Gastroesophageal sphincter (tissue), 4 donors: Measurements from ENCODE around the gene OR2V1. TPM values are rescaled to one million over a fixed set of nuclear protein-coding genes. Genes with fewer than 3 reads are reported as not detected.

Source experiments
- ATAC-seq: fragments of 150-250 bp; one replicate; pipeline ENCODE4 v1.9.1; 2016; ENCODE audit warnings: mild to moderate bottlenecking, moderate library complexity
- H3K27ac ChIP-seq, 4 donors: fragments of 200-600 bp; sonication (generic) in 3 of 4; 1 replicate in 3 of 4; 2 replicates in 1 of 4; pipeline ENCODE4 v1.5.1; 2016 to 2019
- H3K27me3 ChIP-seq: fragments of 200-600 bp; sonication (generic); one replicate; pipeline ENCODE4 v1.5.1; 2019
- H3K36me3 ChIP-seq, 2 donors: fragments of 200-600 bp; sonication (generic); one replicate each; pipeline ENCODE4 v1.5.1; 2019; ENCODE audit warnings: control low read depth in 1 of 2
- H3K4me1 ChIP-seq, 3 donors: fragments of 200-600 bp; sonication (generic); 1 replicate in 2 of 3; 2 replicates in 1 of 3; pipeline ENCODE4 v1.5.1; 2016 to 2019; ENCODE audit warnings: control low read depth in 2 of 3
- H3K4me3 ChIP-seq, 2 donors: fragments of 200-600 bp; sonication (generic); one replicate each; pipeline ENCODE4 v1.5.1; 2019; ENCODE audit warnings: mild to moderate bottlenecking in 1 of 2, moderate library complexity in 1 of 2
- H3K9me3 ChIP-seq, 3 donors: fragments of 200-600 bp; sonication (generic); one replicate each; pipeline ENCODE4 v1.5.1; 2017 to 2019; ENCODE audit warnings: control low read depth in 2 of 3
- CTCF ChIP-seq, 4 experiments: fragments of 200-600 bp in 2 of 4; fragments of 450-650 bp in 2 of 4; sonication (generic) in 1 of 4; IDR thresholded peaks; one replicate each; pipeline ENCODE4 v1.5.1; 2017 to 2019; ENCODE audit warnings: antibody characterized with exemption in 4 of 4, mild to moderate bottlenecking in 2 of 4, moderate library complexity in 2 of 4
- EP300 ChIP-seq: sonication (generic); formaldehyde crosslinking; IDR thresholded peaks from one replicate; pipeline ENCODE4 v1.6.1; 2017; ENCODE audit warnings: antibody characterized with exemption, mild to moderate bottlenecking
- POLR2A ChIP-seq, 2 donors: fragments of 450-650 bp; IDR thresholded peaks; one replicate each; pipeline ENCODE4 v1.6.1; 2017; ENCODE audit warnings: antibody characterized with exemption in 2 of 2, mild to moderate bottlenecking in 2 of 2, moderate library complexity in 1 of 2
- POLR2AphosphoS5 ChIP-seq: sonication (generic); formaldehyde crosslinking; IDR thresholded peaks from one replicate; pipeline ENCODE4 v1.6.1; 2017; ENCODE audit warnings: antibody characterized with exemption
- WGBS, 2 donors: methylation state at CpG; one replicate each; pipeline ENCODE4 v1.1.5; 2018; ENCODE audit warnings: low coverage in 1 of 2; 5-methylcytosine and 5-hydroxymethylcytosine counted together
- total RNA-seq, 4 donors: library from RNA; depleted of rRNA; stranded (reverse); fragments of >200 nt; gene quantifications; one replicate each; pipeline ENCODE4 v1.1.0, GENCODE V29; 2016

Gene OR2V1
- total RNA-seq, 4 donors from 2014 or later, result 0.12 TPM; not detected in 3

GRCh38 chr5:181084621-181085195 is 46.3 kb downstream of the OR2V1 start:
- no peak for TF ChIP-seq POLR2AphosphoS5
- TF ChIP-seq EP300, result no peak
- no peak for TF ChIP-seq CTCF (IDR thresholded peaks at IDR 0.05)
- no peak for TF ChIP-seq POLR2A (IDR thresholded peaks at IDR 0.05)
- Histone ChIP-seq H3K4me1 (no peaks in the 10 kb centered on the region), H3K27ac (no peak overlapping the region), H3K36me3 (no peaks in the 10 kb centered on the region), H3K27me3 (peaks cover 53% of the 10 kb centered on the region), H3K9me3 (peaks cover 0 to 21% (median 0%) of the 10 kb centered on the region in 3 donors), H3K4me3 (no peak overlapping the region)
- ATAC-seq, result no peak
- WGBS, 2 donors, result 46 to 55% methylated on average over 4 to 6 of the region's 18 CpGs

GRCh38 chr5:181081989-181082388 is 49.0 kb downstream of the OR2V1 start:
- no peak overlapping the region for H3K4me3 ChIP-seq
- H3K27ac ChIP-seq, result no peak overlapping the region
- ATAC-seq, result no peak
- H3K4me1 ChIP-seq, result no peaks in the 10 kb centered on the region
- peaks cover 0 to 34% (median 0%) of the 10 kb centered on the region in 3 donors for H3K9me3 ChIP-seq
- H3K36me3 ChIP-seq, result no peaks in the 10 kb centered on the region
- TF ChIP-seq POLR2A (IDR thresholded peaks at IDR 0.05) (no peak), EP300 (no peak), CTCF (IDR thresholded peaks at IDR 0.05) (no peak), POLR2AphosphoS5 (no peak)
- H3K27me3 ChIP-seq, result peaks cover 59% of the 10 kb centered on the region

GRCh38 chr5:181076920-181077319 is 54.0 kb downstream of the OR2V1 start:
- no peak for TF ChIP-seq CTCF (IDR thresholded peaks at IDR 0.05)

More at GRCh38 chr5:181076920-181077319, 54.0 kb downstream of the OR2V1 start:
- ATAC-seq, result no peak
- no peaks in the 10 kb centered on the region for H3K36me3 ChIP-seq
- H3K4me3 ChIP-seq, result no peak overlapping the region
- peaks cover 0 to 31% (median 0%) of the 10 kb centered on the region in 3 donors for H3K9me3 ChIP-seq
- no peaks in the 10 kb centered on the region for H3K4me1 ChIP-seq
- H3K27me3 ChIP-seq, result peaks cover 54% of the 10 kb centered on the region
- H3K27ac ChIP-seq, result no peak overlapping the region

Other genes with a start within 250 kb of the OR2V1 start
- 1 to 10 TPM in 1 of 4 donors, under 1 TPM in 1, not detected in 2; 0.81 to 1.1 TPM for gene BTNL8, start 232.0 kb downstream of the OR2V1 start, total RNA-seq
- not detected for gene BTNL3, start 142.3 kb downstream of the OR2V1 start, total RNA-seq
- 10 to 100 TPM in 3 of 4 donors, 1 to 10 TPM in 1; 7.5 to 18.6 (median 15.0) TPM for gene BTNL9, start 90.9 kb downstream of the OR2V1 start, total RNA-seq
- gene OR2V2, start 16.4 kb upstream of the OR2V1 start, total RNA-seq, result under 1 TPM in 1 of 4 donors, not detected in 3; 0.08 TPM
- gene TRIM7, start 74.0 kb upstream of the OR2V1 start, total RNA-seq, result 10 to 100 TPM in 1 of 4 donors, 1 to 10 TPM in 3; 3.0 to 11.0 (median 4.7) TPM
- 10 to 100 TPM in 3 of 4 donors, 1 to 10 TPM in 1; 9.7 to 17.6 (median 12.1) TPM for gene TRIM41, start 92.1 kb upstream of the OR2V1 start, total RNA-seq
- gene RACK1, start 112.7 kb upstream of the OR2V1 start, total RNA-seq, result 1,000 to 10,000 TPM; 1,300 to 1,812 (median 1,580) TPM
- gene TRIM52, start 130.0 kb upstream of the OR2V1 start, total RNA-seq, result 10 to 100 TPM; 15.9 to 34.7 (median 22.2) TPM
- gene OR4F3, start 236.1 kb upstream of the OR2V1 start, total RNA-seq, result under 1 TPM in 1 of 4 donors, not detected in 3; 0.62 TPM